Measurements from ENCODE around the gene PAX2.
A peak's percentile ranks its signal among the peaks of the same experiment; 100 is the strongest.

Gene PAX2

GRCh38 chr10:100749309-100750217 is 4.2 kb downstream of the PAX2 start:
- Histone ChIP-seq H3K9me3 (ENCODE audit: severe bottlenecking) (no peaks in the 10 kb centered on the region), H3K4me3 (ENCODE audit: severe bottlenecking) (no peak overlapping the region)

GRCh38 chr10:100750291-100751210 is 5.2 kb downstream of the PAX2 start:
- no peak for DNase-seq (ENCODE audit: low spot score)
- H3K27me3 ChIP-seq (ENCODE audit: insufficient read depth, poor library complexity, severe bottlenecking), result peaks cover 100% of the 10 kb centered on the region
- no peaks in the 10 kb centered on the region for H3K9me3 ChIP-seq (ENCODE audit: severe bottlenecking)
- no peak for TF ChIP-seq CTCF (IDR thresholded peaks at IDR 0.05; ENCODE audit: poor library complexity, severe bottlenecking)
- no peaks in the 10 kb centered on the region for H3K36me3 ChIP-seq (ENCODE audit: low read depth)
- ATAC-seq (ENCODE audit: low read depth), result no peak
- no peak overlapping the region for H3K4me3 ChIP-seq (ENCODE audit: severe bottlenecking)
- no peak overlapping the region for H3K27ac ChIP-seq (ENCODE audit: poor library complexity, severe bottlenecking)
- H3K4me1 ChIP-seq (ENCODE audit: insufficient read depth, poor library complexity, severe bottlenecking), result no peaks in the 10 kb centered on the region

More at GRCh38 chr10:100749309-100750217, 4.2 kb downstream of the PAX2 start:
- ATAC-seq (ENCODE audit: low read depth) (no peak), DNase-seq (ENCODE audit: low spot score) (no peak)
- TF ChIP-seq CTCF (IDR thresholded peaks at IDR 0.05; ENCODE audit: poor library complexity, severe bottlenecking), result no peak
- H3K36me3 ChIP-seq (ENCODE audit: low read depth), result no peaks in the 10 kb centered on the region
- no peaks in the 10 kb centered on the region for H3K4me1 ChIP-seq (ENCODE audit: insufficient read depth, poor library complexity, severe bottlenecking)
- no peak overlapping the region for H3K27ac ChIP-seq (ENCODE audit: poor library complexity, severe bottlenecking)
- peaks cover 100% of the 10 kb centered on the region for H3K27me3 ChIP-seq (ENCODE audit: insufficient read depth, poor library complexity, severe bottlenecking)

GRCh38 chr10:100751211-100751933 is 6.0 kb downstream of the PAX2 start:
- no peaks in the 10 kb centered on the region for H3K4me1 ChIP-seq (ENCODE audit: insufficient read depth, poor library complexity, severe bottlenecking)
- H3K27ac ChIP-seq (ENCODE audit: poor library complexity, severe bottlenecking), result no peak overlapping the region
- DNase-seq (ENCODE audit: low spot score), result no peak
- no peak overlapping the region for H3K4me3 ChIP-seq (ENCODE audit: severe bottlenecking)
- H3K27me3 ChIP-seq (ENCODE audit: insufficient read depth, poor library complexity, severe bottlenecking), result peaks cover 100% of the 10 kb centered on the region
- 0 out of 3 replicates have a peak, but pooled peaks have one; percentile 20 for ATAC-seq (ENCODE audit: low read depth)
- no peaks in the 10 kb centered on the region for H3K9me3 ChIP-seq (ENCODE audit: severe bottlenecking)
- TF ChIP-seq CTCF (IDR thresholded peaks at IDR 0.05; ENCODE audit: poor library complexity, severe bottlenecking), result no peak
- H3K36me3 ChIP-seq (ENCODE audit: low read depth), result no peaks in the 10 kb centered on the region

GRCh38 chr10:100755821-100756220 is 10.4 kb downstream of the PAX2 start:
- no peaks in the 10 kb centered on the region for H3K4me1 ChIP-seq (ENCODE audit: insufficient read depth, poor library complexity, severe bottlenecking)
- no peaks in the 10 kb centered on the region for H3K9me3 ChIP-seq (ENCODE audit: severe bottlenecking)
- H3K27me3 ChIP-seq (ENCODE audit: insufficient read depth, poor library complexity, severe bottlenecking), result peaks cover 97% of the 10 kb centered on the region
- H3K36me3 ChIP-seq (ENCODE audit: low read depth), result no peaks in the 10 kb centered on the region
- no peak for TF ChIP-seq CTCF (IDR thresholded peaks at IDR 0.05; ENCODE audit: poor library complexity, severe bottlenecking)
- ATAC-seq (ENCODE audit: low read depth) (no peak), DNase-seq (ENCODE audit: low spot score) (no peak)
- H3K4me3 ChIP-seq (ENCODE audit: severe bottlenecking), result no peak overlapping the region
- H3K27ac ChIP-seq (ENCODE audit: poor library complexity, severe bottlenecking), result no peak overlapping the region

Data from RWPE2 (cell line).